Right lung (tissue), 10 donors: ENCODE measurements around the gene IYD. TPM values are rescaled to one million over a fixed set of nuclear protein-coding genes. Genes with fewer than 3 reads are reported as not detected.

Experiments used
- DNase-seq, 2 donors: peaks; one replicate each; pipeline ENCODE4 v3.0.0-alpha.2; 2013
- long read RNA-seq, 8 donors: transcript quantifications; one replicate each; lab custom pipeline, GENCODE V29; 2026
- polyA plus RNA-seq, 5 donors: library from polyadenylated mRNA; unstranded; fragments of 120-200 nt; gene quantifications; one replicate each; pipeline versions ENCODE4 v1.2.1 to v1.2.3, GENCODE V29; 2013; ENCODE audit warnings: inconsistent platforms in 1 of 5, low replicate concordance in 1 of 5; ENCODE audit not compliant: insufficient read length in 5 of 5, insufficient read depth in 1 of 5

The IYD gene
- 1 to 10 TPM; 1.4 to 3.0 (median 2.3) TPM for polyA plus RNA-seq
- long read RNA-seq, donor 1, full-length matches to known transcripts = 1 of 1 reads
- long read RNA-seq, donor 1, partial matches to known transcripts = 0 of 1 reads
- long read RNA-seq, donor 1, other reads (novel, unspliced or antisense) = 0 of 1 reads
- long read RNA-seq, donor 2 = 0 reads
- long read RNA-seq, donor 3 = 0 reads
- long read RNA-seq, donor 4, partial matches to known transcripts = 0 of 1 reads
- long read RNA-seq, donor 4, other reads (novel, unspliced or antisense) = 0 of 1 reads
- long read RNA-seq, donor 5, full-length matches to known transcripts = 4 of 4 reads
- long read RNA-seq, donor 5, partial matches to known transcripts = 0 of 4 reads
- long read RNA-seq, donor 5, other reads (novel, unspliced or antisense) = 0 of 4 reads
- long read RNA-seq, donor 6 = 0 reads
- long read RNA-seq, donor 7 = 0 reads
- long read RNA-seq, donor 8 = 0 reads

GRCh38 chr6:150368762-150369161 lies at the start of gene IYD:
IYD (plus strand) TSS chr6:150369012; CDS start chr6:150369032, 20 bp downstream.
- peak in 1 of 2 donors; percentile 7 for DNase-seq

GRCh38 chr6:150319924-150320323 lies 48.9 kb upstream of the IYD start:
- no peak for DNase-seq

GRCh38 chr6:150320442-150320841 lies 48.4 kb upstream of the IYD start:
- DNase-seq = peak; percentile 73 to 74

- no peak for DNase-seq
Measured at GRCh38 chr6:150322466-150322871, 46.3 kb upstream of the IYD start.

GRCh38 chr6:150323205-150323604 lies 45.6 kb upstream of the IYD start:
- DNase-seq = no peak

- DNase-seq = no peak
Measured at GRCh38 chr6:150324044-150324443, 44.8 kb upstream of the IYD start.

GRCh38 chr6:150325066-150325772 lies 43.6 kb upstream of the IYD start:
- DNase-seq = no peak

GRCh38 chr6:150327117-150327774 lies 41.6 kb upstream of the IYD start:
- DNase-seq = no peak

GRCh38 chr6:150328744-150329405 lies 39.9 kb upstream of the IYD start:
- DNase-seq = no peak

GRCh38 chr6:150331344-150331743 lies 37.5 kb upstream of the IYD start:
- no peak for DNase-seq

- DNase-seq = no peak
Measured at GRCh38 chr6:150332939-150333584, 35.8 kb upstream of the IYD start.

- no peak for DNase-seq
Measured at GRCh38 chr6:150333585-150333941, 35.2 kb upstream of the IYD start.

GRCh38 chr6:150334790-150335783 lies 33.7 kb upstream of the IYD start:
- DNase-seq = peak in 1 of 2 donors; percentile 51

GRCh38 chr6:150336299-150336698 lies 32.5 kb upstream of the IYD start:
- no peak for DNase-seq

GRCh38 chr6:150336708-150337107 lies 32.1 kb upstream of the IYD start:
- DNase-seq = no peak

GRCh38 chr6:150342126-150342525 lies 26.7 kb upstream of the IYD start:
- no peak for DNase-seq

- peak in 1 of 2 donors; percentile 14 for DNase-seq
Measured at GRCh38 chr6:150343434-150343833, 25.4 kb upstream of the IYD start.

GRCh38 chr6:150345781-150346180 lies 23.0 kb upstream of the IYD start:
- DNase-seq = no peak

- DNase-seq = no peak
Measured at GRCh38 chr6:150346346-150346745, 22.5 kb upstream of the IYD start.

GRCh38 chr6:150347845-150348244 lies 21.0 kb upstream of the IYD start:
- DNase-seq = no peak
